ENCODE measurements around the gene C14orf132. TPM values are rescaled to one million over a fixed set of nuclear protein-coding genes. Genes with fewer than 3 reads are reported as not detected.

The C14orf132 gene
- total and polyA plus RNA-seq, 10 of the 15 experiments (the other 5 are each of a cell fraction or from before 2014, with no cell fraction given): under 0.01 to 1.2 (median 0.03) TPM; not detected in 2

- TF ChIP-seq RELB (IDR thresholded peaks at IDR 0.05; ENCODE audit: low read depth): no peak
- TF ChIP-seq SMAD1 (IDR thresholded peaks at IDR 0.05; ENCODE audit: low read depth, partially characterized antibody): no peak
- TF ChIP-seq SKIL (IDR thresholded peaks at IDR 0.05; ENCODE audit: low read depth, poor library complexity, severe bottlenecking): no peak
- no peak for TF ChIP-seq RUNX3 (IDR thresholded peaks at IDR 0.05; ENCODE audit: low read length)
- no peak for TF ChIP-seq KDM1A (IDR thresholded peaks at IDR 0.05; ENCODE audit: borderline replicate concordance)
- no peak for TF ChIP-seq POLR2A (IDR thresholded peaks at IDR 0.05; ENCODE audit: low read depth, low read length)
- TF ChIP-seq PML (IDR thresholded peaks at IDR 0.05; ENCODE audit: low read length): no peak
- TF ChIP-seq USF1 (IDR thresholded peaks at IDR 0.05; ENCODE audit: borderline replicate concordance, extremely low read length, insufficient read depth, low read depth, low read length): no peak
Measured at GRCh38 chr14:96050482-96050881, 11.3 kb downstream of the C14orf132 start (continued).

- no TSS peak for BruUV-seq (replicated peaks)
- ATAC-seq (no peak), FAIRE-seq (no peak), DNase-seq (ENCODE audit: low read depth, low spot score) (no peak)
- Histone ChIP-seq H4K20me1 (ENCODE audit: control insufficient read depth, insufficient read depth) (no peaks in the 10 kb centered on the region), H3K9me3 (replicated peaks; ENCODE audit: control insufficient read depth, insufficient read depth, low read length) (no peaks in the 10 kb centered on the region), H3K27me3 (replicated peaks in 1 of 2; ENCODE audit: control insufficient read depth in 2 of 2, insufficient read depth in 2 of 2, low read length in 1 of 2) (peaks cover 0 to 4% of the 10 kb centered on the region in 2 experiments; a peak in 1 of 4 replicates), H3K4me2 (ENCODE audit: control insufficient read depth, insufficient read depth) (no peak overlapping the region), H3K9ac (ENCODE audit: control insufficient read depth, insufficient read depth, low read length) (no peak overlapping the region), H3K27ac (ENCODE audit: control insufficient read depth, insufficient read depth) (no peak overlapping the region), H3K79me2 (ENCODE audit: control insufficient read depth, insufficient read depth, low read length) (no peaks in the 10 kb centered on the region), H2AFZ (ENCODE audit: control insufficient read depth, low read depth, low read length) (no peak overlapping the region), H3K4me3 (no peak overlapping the region), H3K36me3 (ENCODE audit: control insufficient read depth in 2 of 2, insufficient read depth in 2 of 2, low read length in 1 of 2) (no peaks in the 10 kb centered on the region), H3K4me1 (ENCODE audit: control insufficient read depth, insufficient read depth, low read length) (no peaks in the 10 kb centered on the region)
- in situ Hi-C loops (cut with MboI): no loop called here
- WGBS (ENCODE audit: insufficient coverage, insufficient replicate concordance, low lambda C conversion rate, missing lambda C conversion rate): 33% methylated on average over 3 of the region's 3 CpGs
- SMC1A ChIA-PET (ENCODE audit: uncharacterized antibody, unreplicated experiment): no interaction called here
- RAD21 ChIA-PET (ENCODE audit: unreplicated experiment): interaction anchor here (0.6 kb wide), 1 partner anchor 82 kb away, joined by 3 read pairs; no protein-coding TSS in a partner anchor
- POLR2A ChIA-PET: no interaction called here
- intact Hi-C loops (cut with micrococcal nuclease; ENCODE audit: unreplicated experiment): no loop called here
- CTCF ChIA-PET: interaction anchor here (1.0 to 4.4 kb wide), 6 partner anchors 11 to 277 kb away, joined by 3 to 26 read pairs (median 4); no protein-coding TSS in a partner anchor
- TF ChIP-seq ZNF622 (IDR thresholded peaks at IDR 0.05): no peak
- no peak for TF ChIP-seq ATF3 (IDR thresholded peaks at IDR 0.05; ENCODE audit: borderline replicate concordance, extremely low read depth, low read depth, low read length)
- no peak for TF ChIP-seq CREB1 (IDR thresholded peaks at IDR 0.05; ENCODE audit: low read depth)
- no peak for TF ChIP-seq RBBP5 (conservative IDR thresholded peaks at IDR 0.05)
- TF ChIP-seq NR2C1 (IDR thresholded peaks at IDR 0.05): no peak
- no peak for TF ChIP-seq GATAD2B (conservative IDR thresholded peaks at IDR 0.05; ENCODE audit: low read depth)
- no peak for TF ChIP-seq BACH1 (IDR thresholded peaks at IDR 0.05; ENCODE audit: borderline replicate concordance)
- TF ChIP-seq CREM (IDR thresholded peaks at IDR 0.05; ENCODE audit: low read depth): no peak
- no peak for TF ChIP-seq MLLT1 (IDR thresholded peaks at IDR 0.05)
- no peak for TF ChIP-seq CHD2 (IDR thresholded peaks at IDR 0.05; ENCODE audit: borderline replicate concordance, low read depth, low read length)
- TF ChIP-seq RUNX3 (IDR thresholded peaks at IDR 0.05; ENCODE audit: low read length): no peak
Measured at GRCh38 chr14:96051231-96051630, 12.1 kb downstream of the C14orf132 start.
